ENCODE results near the gene ZC3H18. TPM values are rescaled to one million over a fixed set of nuclear protein-coding genes. Genes with fewer than 3 reads are reported as not detected.

Gene ZC3H18
- total RNA-seq, 1 experiment from 2014 or later = 11.8 TPM

- Histone ChIP-seq H3K4me3 (ENCODE audit: low read length) (no peak overlapping the region), H3K27ac (ENCODE audit: low read length) (no peak overlapping the region), H3K36me3 (ENCODE audit: low read depth, low read length) (no peaks in the 10 kb centered on the region), H3K9ac (ENCODE audit: low read length) (no peak overlapping the region), H3K4me2 (ENCODE audit: low read length) (no peak overlapping the region), H3K9me3 (ENCODE audit: low read length) (no peaks in the 10 kb centered on the region), H3K27me3 (ENCODE audit: low read length) (no peaks in the 10 kb centered on the region), H2AFZ (ENCODE audit: low read length) (no peak overlapping the region), H3K4me1 (ENCODE audit: insufficient read depth, low read length) (no peaks in the 10 kb centered on the region), H3K79me2 (ENCODE audit: low read length) (peaks cover 6% of the 10 kb centered on the region), H3K9me2 (replicated peaks; ENCODE audit: low read length) (no peaks in the 10 kb centered on the region), H4K20me1 (ENCODE audit: low read length) (no peaks in the 10 kb centered on the region), H3F3A (ENCODE audit: low read length, unreplicated experiment) (no peaks in the 10 kb centered on the region)
- DNase-seq (no peak), ATAC-seq (no peak)
- TF ChIP-seq, protein P1, sequence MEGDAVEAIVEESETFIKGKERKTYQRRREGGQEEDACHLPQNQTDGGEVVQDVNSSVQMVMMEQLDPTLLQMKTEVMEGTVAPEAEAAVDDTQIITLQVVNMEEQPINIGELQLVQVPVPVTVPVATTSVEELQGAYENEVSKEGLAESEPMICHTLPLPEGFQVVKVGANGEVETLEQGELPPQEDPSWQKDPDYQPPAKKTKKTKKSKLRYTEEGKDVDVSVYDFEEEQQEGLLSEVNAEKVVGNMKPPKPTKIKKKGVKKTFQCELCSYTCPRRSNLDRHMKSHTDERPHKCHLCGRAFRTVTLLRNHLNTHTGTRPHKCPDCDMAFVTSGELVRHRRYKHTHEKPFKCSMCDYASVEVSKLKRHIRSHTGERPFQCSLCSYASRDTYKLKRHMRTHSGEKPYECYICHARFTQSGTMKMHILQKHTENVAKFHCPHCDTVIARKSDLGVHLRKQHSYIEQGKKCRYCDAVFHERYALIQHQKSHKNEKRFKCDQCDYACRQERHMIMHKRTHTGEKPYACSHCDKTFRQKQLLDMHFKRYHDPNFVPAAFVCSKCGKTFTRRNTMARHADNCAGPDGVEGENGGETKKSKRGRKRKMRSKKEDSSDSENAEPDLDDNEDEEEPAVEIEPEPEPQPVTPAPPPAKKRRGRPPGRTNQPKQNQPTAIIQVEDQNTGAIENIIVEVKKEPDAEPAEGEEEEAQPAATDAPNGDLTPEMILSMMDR (conservative IDR thresholded peaks at IDR 0.05; ENCODE audit: low read depth, low read length) = no peak
- TF ChIP-seq EZH2phosphoT487 (IDR thresholded peaks at IDR 0.05; ENCODE audit: borderline replicate concordance, low read length) = no peak
- no peak for TF ChIP-seq EZH2 (IDR thresholded peaks at IDR 0.05; ENCODE audit: low read length, unreplicated experiment)
- POLR2A ChIA-PET (ENCODE audit: unreplicated experiment) = no interaction called here
- intact Hi-C loops (cut with micrococcal nuclease) = no loop called here
- CTCF ChIA-PET = no interaction called here
- BruUV-seq (replicated peaks) = no TSS peak
These were observed 86.2 kb downstream of the ZC3H18 start for GRCh38 chr16:88656291-88656980.

DNA sequence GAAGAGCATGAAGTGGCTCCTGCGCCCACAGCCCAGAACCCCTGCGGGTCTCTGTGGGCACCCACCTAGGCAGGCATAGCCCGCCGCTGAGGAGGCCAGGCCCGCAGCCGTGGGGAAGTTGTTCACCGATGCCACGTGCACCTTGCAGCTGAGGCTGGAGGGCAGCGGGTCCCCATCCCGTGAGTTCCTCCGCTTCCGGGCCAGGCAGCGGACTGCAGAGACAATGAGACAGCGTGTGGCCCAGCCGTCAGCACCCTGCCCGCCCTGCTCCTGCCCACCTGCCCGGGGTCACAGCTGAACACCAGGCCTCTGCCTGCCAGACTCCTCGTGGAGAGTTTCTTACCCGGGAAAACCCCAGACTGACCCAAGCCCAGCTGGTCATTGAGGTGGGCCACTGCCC is 87.2 kb downstream of the ZC3H18 start:
- intact Hi-C loops (cut with micrococcal nuclease) = no loop called here
- no peak overlapping the region for H3K27ac ChIP-seq (ENCODE audit: low read length)
- H3K4me2 ChIP-seq (ENCODE audit: low read length) = no peak overlapping the region
- ChIA-PET POLR2A (ENCODE audit: unreplicated experiment) (no interaction called here), CTCF (no interaction called here)
- no peaks in the 10 kb centered on the region for H3K9me3 ChIP-seq (ENCODE audit: low read length)
- 0 out of 2 replicates have a peak, but pooled peaks cover 3% of the 10 kb centered on the region for H4K20me1 ChIP-seq (ENCODE audit: low read length)
- no peak for TF ChIP-seq EZH2phosphoT487 (IDR thresholded peaks at IDR 0.05; ENCODE audit: borderline replicate concordance, low read length)
- no peak for TF ChIP-seq EZH2 (IDR thresholded peaks at IDR 0.05; ENCODE audit: low read length, unreplicated experiment)
- BruUV-seq (replicated peaks) = no TSS peak
- no peaks in the 10 kb centered on the region for H3F3A ChIP-seq (ENCODE audit: low read length, unreplicated experiment)
- no peak for DNase-seq
- no peaks in the 10 kb centered on the region for H3K36me3 ChIP-seq (ENCODE audit: low read depth, low read length)
- H3K9me2 ChIP-seq (replicated peaks; ENCODE audit: low read length) = no peaks in the 10 kb centered on the region
- H3K9ac ChIP-seq (ENCODE audit: low read length) = no peak overlapping the region
- no peaks in the 10 kb centered on the region; the same call in 1 of the 2 replicates for H3K4me1 ChIP-seq (ENCODE audit: insufficient read depth, low read length)
- H2AFZ ChIP-seq (ENCODE audit: low read length) = no peak overlapping the region
- ATAC-seq = no peak
- no peak overlapping the region for H3K4me3 ChIP-seq (ENCODE audit: low read length)
- peaks cover 13% of the 10 kb centered on the region for H3K79me2 ChIP-seq (ENCODE audit: low read length)
- no peaks in the 10 kb centered on the region for H3K27me3 ChIP-seq (ENCODE audit: low read length)

DNA sequence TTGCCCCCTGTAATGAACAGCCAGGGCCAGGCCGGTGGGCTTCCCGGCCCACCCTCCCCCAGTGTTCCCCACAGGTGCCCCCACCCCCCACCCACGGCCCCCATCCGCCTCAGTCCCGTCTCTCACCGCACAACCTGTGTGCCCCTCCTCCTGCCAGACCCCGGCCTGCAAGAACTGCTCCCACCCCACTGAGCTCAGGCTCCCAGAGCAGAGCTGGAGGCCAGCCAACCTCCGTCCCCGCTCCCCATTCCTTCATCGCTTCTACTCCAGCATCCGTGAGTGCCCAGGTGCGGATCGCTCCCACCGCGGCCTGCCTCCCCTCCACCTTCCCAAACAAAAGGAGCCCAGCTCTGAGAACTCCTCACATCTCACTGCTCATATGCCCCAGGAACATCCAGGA is 88.5 kb downstream of the ZC3H18 start:
- CTCF ChIA-PET = no interaction called here
- Histone ChIP-seq H3K4me2 (ENCODE audit: low read length) (no peak overlapping the region), H3K9ac (ENCODE audit: low read length) (no peak overlapping the region), H3K36me3 (ENCODE audit: low read depth, low read length) (no peaks in the 10 kb centered on the region), H3K27me3 (ENCODE audit: low read length) (no peaks in the 10 kb centered on the region), H3K27ac (ENCODE audit: low read length) (no peak overlapping the region), H3K9me3 (ENCODE audit: low read length) (no peaks in the 10 kb centered on the region), H3K79me2 (ENCODE audit: low read length) (peaks cover 18% of the 10 kb centered on the region), H3K9me2 (replicated peaks; ENCODE audit: low read length) (no peaks in the 10 kb centered on the region), H3K4me1 (ENCODE audit: insufficient read depth, low read length) (no peaks in the 10 kb centered on the region; the same call in 1 of the 2 replicates), H2AFZ (ENCODE audit: low read length) (no peak overlapping the region), H3K4me3 (ENCODE audit: low read length) (no peak overlapping the region), H4K20me1 (ENCODE audit: low read length) (0 out of 2 replicates have a peak, but pooled peaks cover 3% of the 10 kb centered on the region), H3F3A (ENCODE audit: low read length, unreplicated experiment) (no peaks in the 10 kb centered on the region)
- TF ChIP-seq EZH2 (IDR thresholded peaks at IDR 0.05; ENCODE audit: low read length, unreplicated experiment) = no peak
- TF ChIP-seq EZH2phosphoT487 (IDR thresholded peaks at IDR 0.05; ENCODE audit: borderline replicate concordance, low read length) = no peak
- TF ChIP-seq, protein P1 (conservative IDR thresholded peaks at IDR 0.05; ENCODE audit: low read depth, low read length) = no peak
- intact Hi-C loops (cut with micrococcal nuclease) = no loop called here
- ATAC-seq (no peak), DNase-seq (no peak)
- POLR2A ChIA-PET (ENCODE audit: unreplicated experiment) = no interaction called here
- BruUV-seq (replicated peaks) = no TSS peak
